Left cardiac atrium (tissue), 4 donors: ENCODE data around the gene ITPK1. TPM values are rescaled to one million over a fixed set of nuclear protein-coding genes. Genes with fewer than 3 reads are reported as not detected.

ENCODE experiments used
- ATAC-seq, 2 donors: fragments of 200-7000 bp; cut with Tn5 transposase; one replicate each; pipeline ENCODE4 v1.9.1; 2020; ENCODE audit warnings: mild to moderate bottlenecking in 2 of 2, moderate library complexity in 2 of 2
- DNase-seq: peaks from one replicate; pipeline ENCODE4 v3.0.0-alpha.2; 2020
- intact Hi-C, 2 donors: fragments of 100-400 bp; cut with DNase I; formaldehyde crosslinking; loops; one replicate each; pipeline versions ENCODE4 v1.14.1 to v1.15.1; 2022 to 2023
- total RNA-seq, 2 donors: library from RNA; stranded (reverse); fragmentation: NEBNext Ultra II Directional; extraction: Animal tissue kit (Norgen Biotek cat#: 25700); gene quantifications; one replicate each; pipeline ENCODE4 v1.2.1, GENCODE V29; 2021
- donor health status: DM: no; HTN: yes; CAD: no.
- donor health status: DM: no; HTN: yes; CAD: no; lungs with severe emphysema.
- donor health status: DM: yes; HTN: yes; CAD: no.
- donor health status: Dilated cardiomyopathy.

ITPK1 gene
- total RNA-seq, 2 donors from 2014 or later, result 92.0 to 99.9 TPM

DNA sequence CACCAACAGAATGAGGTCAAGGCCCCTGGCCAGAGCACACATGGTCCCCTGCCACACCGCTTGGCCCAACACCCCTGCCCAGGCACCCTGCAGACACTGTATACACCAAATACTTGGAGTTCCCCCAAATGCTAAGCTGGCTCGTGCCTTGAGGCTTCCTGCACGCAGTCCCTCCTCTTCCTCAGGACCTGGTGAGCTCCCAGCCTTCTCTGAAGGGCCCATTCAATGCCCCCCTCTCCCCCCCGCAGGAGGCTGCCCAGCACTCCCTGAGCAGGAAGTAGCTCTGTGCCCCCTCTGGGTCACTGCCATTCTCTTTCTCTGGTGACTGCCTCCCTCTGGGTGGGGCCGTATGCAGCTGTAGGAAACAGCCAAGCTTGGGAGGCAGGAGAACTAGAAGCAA, 75.3 kb downstream of the ITPK1 start:
- DNase-seq, result no peak
- ATAC-seq, result peak; percentile 5 to 9
- intact Hi-C loops, result loop anchor here in 1 of 2 donors (10.0 kb wide), 1 partner anchor 54 kb away; no protein-coding TSS in a partner anchor

DNA sequence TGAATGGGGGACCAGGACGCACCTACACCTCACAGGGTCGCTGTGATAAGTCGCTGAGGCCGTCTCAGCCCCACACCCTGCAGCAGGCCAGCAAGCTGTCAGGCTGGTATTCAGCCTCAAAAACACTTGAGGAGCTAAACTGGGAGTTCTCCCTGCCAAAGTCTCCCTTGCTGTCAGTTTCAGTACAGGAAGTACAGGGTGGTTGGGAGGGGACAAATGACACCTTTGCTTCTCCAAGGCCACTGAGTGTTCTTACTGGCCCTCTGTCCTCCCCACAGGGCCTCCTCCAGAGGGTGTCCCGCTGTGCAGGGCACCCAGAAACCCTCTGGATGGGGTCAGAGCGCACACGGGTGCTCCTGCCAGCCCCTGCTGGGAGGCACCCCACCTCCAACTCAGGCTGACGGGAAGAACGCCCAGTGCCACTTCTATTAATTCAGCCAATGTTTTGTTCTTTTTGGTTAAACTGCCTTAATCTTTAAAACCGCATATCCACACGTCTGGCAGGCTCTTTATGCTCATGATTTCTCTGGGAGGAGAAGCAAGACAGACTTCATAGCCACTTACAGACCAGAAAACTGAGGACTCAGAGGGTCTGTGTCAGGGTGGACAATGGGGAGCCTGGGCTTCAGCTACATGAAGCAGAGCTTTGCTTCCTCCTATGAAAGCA, 75.9 kb downstream of the ITPK1 start:
- no peak for DNase-seq
- intact Hi-C loops, result loop anchor here in 1 of 2 donors (10.0 kb wide), 2 partner anchors 55 to 75 kb away; partner anchors contain the start of gene ITPK1
- peak; percentile 45 to 46 for ATAC-seq

DNA sequence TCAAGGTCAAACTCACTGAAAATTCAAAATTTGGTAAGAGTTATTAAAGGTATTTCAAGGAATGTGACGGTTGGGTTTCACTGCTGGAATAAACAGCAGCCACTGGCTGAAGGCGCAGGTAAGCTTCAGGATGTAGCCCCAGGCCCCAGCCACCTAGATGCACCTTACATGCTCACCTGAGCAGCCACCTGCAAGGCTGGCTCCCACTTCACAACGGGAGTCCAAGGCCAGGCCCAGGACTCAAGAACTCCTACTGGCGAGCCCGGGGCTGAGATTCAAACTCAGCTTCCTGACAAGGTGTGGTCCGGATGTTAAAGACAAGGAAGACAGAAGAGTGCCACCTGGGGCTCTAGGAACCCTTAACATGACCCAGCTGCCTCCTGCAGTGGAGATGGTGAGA, 78.4 kb downstream of the ITPK1 start:
- intact Hi-C loops, result loop anchor here in 1 of 2 donors (10.0 kb wide), 1 partner anchor 77 kb away; the partner anchor contains the start of gene ITPK1
- no peak for DNase-seq

GRCh38 chr14:93036652-93037345, 78.9 kb downstream of the ITPK1 start:
- intact Hi-C loops, result loop anchor here in 1 of 2 donors (10.0 kb wide), 1 partner anchor 78 kb away; the partner anchor contains the start of gene ITPK1
- ATAC-seq (peak in 1 of 2 donors; percentile 28), DNase-seq (no peak)

More for the DNA sequence above, 78.4 kb downstream of the ITPK1 start:
- ATAC-seq, result no peak

DNA sequence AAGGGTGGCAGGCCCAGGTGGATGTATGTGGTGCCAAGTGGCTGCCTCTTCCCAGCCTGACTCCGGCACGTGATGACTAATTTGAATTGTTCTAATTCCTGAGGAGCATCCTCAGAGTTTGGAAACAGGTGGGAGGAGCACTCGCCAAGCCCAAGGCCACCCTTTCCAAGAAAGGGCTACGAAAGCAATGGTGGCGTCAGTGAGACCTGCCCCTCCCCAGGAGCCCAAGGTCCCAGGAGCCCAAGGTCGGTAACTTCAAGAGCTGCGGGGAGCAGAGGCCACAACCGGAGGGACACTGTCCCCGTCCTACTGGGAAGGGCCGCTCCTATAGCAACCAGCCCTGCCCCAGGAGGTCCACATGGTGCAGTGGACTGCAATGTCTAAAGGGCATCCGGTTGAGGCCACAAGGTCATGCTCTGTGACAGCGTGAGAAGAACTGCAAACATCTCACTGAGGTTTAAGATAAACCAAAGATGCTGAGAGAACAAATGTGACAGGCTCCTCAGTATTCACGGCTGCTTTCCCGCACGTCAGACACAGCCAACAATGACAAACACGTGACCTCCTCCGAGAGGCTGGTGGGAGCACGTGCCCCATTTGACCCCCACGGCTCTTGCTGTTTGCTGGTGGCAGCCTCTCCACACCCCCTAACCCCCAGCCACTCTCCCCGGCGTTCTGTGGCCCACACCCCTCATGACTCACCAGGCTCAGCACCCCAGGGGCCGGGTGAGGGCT, 79.6 kb downstream of the ITPK1 start:
- ATAC-seq (peak; percentile 7 to 52), DNase-seq (peak; percentile 52)
- intact Hi-C loops, result loop anchor here in 1 of 2 donors (10.0 kb wide), 1 partner anchor 79 kb away; the partner anchor contains the start of gene ITPK1

DNA sequence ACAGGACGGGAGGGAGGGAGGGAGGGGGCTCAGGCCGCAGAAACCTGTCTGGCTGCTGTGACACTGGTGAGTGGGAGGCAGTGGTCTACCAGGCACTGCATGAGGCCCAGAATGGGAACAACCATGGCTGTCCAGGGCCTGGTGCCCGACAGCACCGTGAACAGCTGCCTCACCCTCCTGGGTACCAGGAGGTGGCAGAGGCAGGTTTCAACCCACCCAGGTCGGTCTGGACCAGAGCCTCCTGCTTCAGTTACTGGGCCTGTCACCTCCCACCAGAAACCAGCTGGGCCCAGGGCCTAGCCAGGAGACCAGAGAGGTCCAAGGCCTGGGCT, 80.2 kb downstream of the ITPK1 start:
- no peak for ATAC-seq
- intact Hi-C loops, result loop anchor here in 1 of 2 donors (10.0 kb wide), 1 partner anchor 79 kb away; the partner anchor contains the start of gene ITPK1

DNA sequence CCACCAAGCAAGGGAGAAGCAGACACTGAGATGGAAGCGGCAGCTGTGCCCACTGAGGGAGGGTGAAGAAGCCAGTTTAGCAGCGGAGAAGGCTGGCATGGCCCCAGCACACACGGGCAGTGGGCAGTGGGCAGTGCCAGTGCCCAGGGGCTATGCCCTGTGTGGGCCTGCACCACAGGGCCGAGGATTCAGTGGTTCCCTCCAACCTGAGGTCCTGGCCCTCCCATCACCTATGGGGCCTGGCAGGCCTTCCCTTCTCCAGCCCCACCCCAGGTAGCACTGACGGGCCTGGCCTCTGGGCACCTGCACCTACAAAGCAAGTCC, 81.1 kb downstream of the ITPK1 start:
- intact Hi-C loops, result loop anchor here in 1 of 2 donors (10.0 kb wide), 1 partner anchor 80 kb away; the partner anchor contains the start of gene ITPK1
- no peak for DNase-seq
- no peak for ATAC-seq

More for the DNA sequence above, 80.2 kb downstream of the ITPK1 start:
- no peak for DNase-seq

DNA sequence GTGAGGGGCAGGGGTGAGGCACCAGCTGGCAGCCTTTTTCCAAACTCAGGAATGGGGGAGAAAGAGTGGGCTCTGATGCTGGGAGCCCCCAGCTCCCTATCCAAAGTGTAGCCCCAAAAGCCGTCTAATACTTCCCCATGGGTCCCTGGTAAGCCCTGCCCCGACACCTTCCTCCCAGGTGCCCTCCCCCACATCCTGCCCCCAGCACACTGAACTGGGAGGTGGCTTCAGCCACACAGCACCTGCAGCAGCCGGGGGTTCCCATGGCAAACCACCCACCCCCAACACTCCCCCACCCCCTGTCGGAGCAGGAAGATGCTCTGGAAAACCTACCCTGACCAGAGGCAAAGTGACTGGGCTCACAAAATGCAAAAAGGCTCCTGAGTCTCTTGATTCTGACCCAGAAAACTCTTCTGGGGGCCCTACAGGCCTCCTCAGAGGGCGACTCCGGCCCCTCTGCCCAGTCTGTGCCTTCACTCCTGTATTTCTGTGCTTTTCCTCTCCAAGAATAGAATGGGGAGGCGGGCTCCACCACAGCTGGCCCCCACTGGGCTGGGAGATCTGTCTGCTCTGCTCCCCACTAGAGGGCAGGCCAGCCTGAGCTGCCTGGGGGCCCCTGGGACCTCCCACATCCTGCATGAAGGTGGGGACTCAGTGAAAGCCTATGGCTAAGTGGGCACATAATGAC, 81.6 kb downstream of the ITPK1 start:
- intact Hi-C loops, result loop anchor here in 1 of 2 donors (10.0 kb wide), 1 partner anchor 81 kb away; the partner anchor contains the start of gene ITPK1
- ATAC-seq (peak in 1 of 2 donors; percentile 51), DNase-seq (no peak)

DNA sequence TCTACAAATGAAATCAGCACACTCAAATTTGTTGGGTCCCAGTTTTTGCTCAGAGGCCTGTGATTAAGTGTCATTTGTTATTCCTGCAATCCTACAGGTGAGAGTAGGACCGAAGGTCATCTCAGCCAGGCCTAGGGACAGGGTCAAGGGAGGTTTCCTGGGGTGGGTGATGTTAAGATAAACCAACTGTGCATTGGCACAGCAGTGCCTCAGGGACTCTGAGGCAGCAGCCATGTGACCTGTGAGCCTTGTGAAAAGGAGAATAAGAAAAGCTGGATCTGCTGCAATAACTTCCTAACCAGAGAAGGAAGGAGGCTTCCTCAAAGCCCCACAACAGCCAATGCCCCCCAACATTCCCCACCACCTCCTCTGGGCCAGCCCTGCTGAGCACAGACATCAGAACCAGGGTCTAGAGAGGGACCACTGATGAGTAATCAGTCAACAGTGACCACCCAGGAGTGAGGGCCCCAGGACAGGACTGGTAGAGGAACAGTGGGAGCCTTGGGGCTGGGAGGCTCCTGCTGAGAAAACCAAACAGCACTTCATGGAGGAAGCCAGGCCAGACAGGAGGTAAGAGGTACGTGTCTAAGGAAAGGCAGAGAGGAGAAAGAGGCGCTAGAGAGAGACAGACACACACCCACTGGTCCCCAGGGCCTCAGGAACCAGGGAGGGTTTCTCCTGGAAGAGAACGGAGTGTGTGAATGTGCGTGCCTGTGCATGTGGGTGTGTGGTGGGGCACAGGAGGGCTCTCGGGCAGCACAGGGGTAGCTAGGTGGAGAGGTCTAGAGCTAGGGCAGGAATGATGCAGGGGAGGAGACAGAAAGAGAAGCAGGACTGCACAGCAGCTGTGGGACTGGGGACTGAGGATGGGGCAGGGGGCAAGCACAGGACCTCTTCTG, 82.4 kb downstream of the ITPK1 start:
- intact Hi-C loops, result loop anchor here in 1 of 2 donors (10.0 kb wide), 1 partner anchor 81 kb away; the partner anchor contains the start of gene ITPK1
- ATAC-seq, result no peak
- DNase-seq, result no peak

DNA sequence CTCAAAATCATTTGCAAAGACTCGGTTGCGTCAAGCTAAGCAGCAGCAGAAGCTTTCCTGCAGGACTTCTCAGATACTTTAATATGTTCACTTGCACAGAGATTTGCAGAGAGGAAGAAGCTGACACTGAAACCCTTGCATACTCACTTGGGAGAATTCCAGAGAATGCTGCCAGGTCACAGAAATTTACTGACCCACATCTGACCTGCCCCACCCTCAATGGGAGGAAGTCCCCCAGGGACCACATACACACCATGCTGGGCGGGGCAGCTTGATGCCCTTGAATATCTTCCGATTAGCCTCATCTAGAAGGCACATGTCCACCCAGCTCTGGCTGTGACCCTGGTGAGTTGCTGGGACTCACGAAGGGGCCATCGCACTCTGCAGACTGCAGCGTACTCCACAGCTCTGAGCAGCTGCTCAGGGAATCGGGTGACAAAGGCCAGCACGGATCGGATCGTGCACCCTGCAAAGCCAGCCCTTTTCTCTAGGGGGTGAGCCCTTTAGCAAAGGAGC, 83.2 kb downstream of the ITPK1 start:
- ATAC-seq (peak in 1 of 2 donors; percentile 5), DNase-seq (no peak)
- intact Hi-C loops, result loop anchor here in 1 of 2 donors (10.0 kb wide), 1 partner anchor 82 kb away; the partner anchor contains the start of gene ITPK1

- intact Hi-C loops, result loop anchor here in 1 of 2 donors (10.0 kb wide), 1 partner anchor 83 kb away; the partner anchor contains the start of gene ITPK1
- DNase-seq (no peak), ATAC-seq (no peak)
Observed at GRCh38 chr14:93031505-93032315, 84.0 kb downstream of the ITPK1 start.

GRCh38 chr14:93030761-93031160, 85.0 kb downstream of the ITPK1 start:
- intact Hi-C loops, result loop anchor here in 1 of 2 donors (10.0 kb wide), 1 partner anchor 84 kb away; the partner anchor contains the start of gene ITPK1
- no peak for ATAC-seq
- no peak for DNase-seq

- no peak for ATAC-seq
- intact Hi-C loops, result loop anchor here in 1 of 2 donors (10.0 kb wide), 1 partner anchor 85 kb away; the partner anchor contains the start of gene ITPK1
- no peak for DNase-seq
Observed at GRCh38 chr14:93029911-93030508, 85.7 kb downstream of the ITPK1 start.

GRCh38 chr14:93029417-93029816, 86.3 kb downstream of the ITPK1 start:
- DNase-seq, result no peak
- ATAC-seq, result no peak
- intact Hi-C loops, result no loop called here

GRCh38 chr14:93028724-93029076, 87.0 kb downstream of the ITPK1 start:
- no peak for ATAC-seq
- intact Hi-C loops, result no loop called here
- no peak for DNase-seq
